Measurements from ENCODE around the gene ZSWIM3.

GRCh38 chr20:45835825-45836224, 21.6 kb upstream of the ZSWIM3 start:
- TF ChIP-seq POLR2A (IDR thresholded peaks at IDR 0.05), result no peak
- TF ChIP-seq, protein P1, sequence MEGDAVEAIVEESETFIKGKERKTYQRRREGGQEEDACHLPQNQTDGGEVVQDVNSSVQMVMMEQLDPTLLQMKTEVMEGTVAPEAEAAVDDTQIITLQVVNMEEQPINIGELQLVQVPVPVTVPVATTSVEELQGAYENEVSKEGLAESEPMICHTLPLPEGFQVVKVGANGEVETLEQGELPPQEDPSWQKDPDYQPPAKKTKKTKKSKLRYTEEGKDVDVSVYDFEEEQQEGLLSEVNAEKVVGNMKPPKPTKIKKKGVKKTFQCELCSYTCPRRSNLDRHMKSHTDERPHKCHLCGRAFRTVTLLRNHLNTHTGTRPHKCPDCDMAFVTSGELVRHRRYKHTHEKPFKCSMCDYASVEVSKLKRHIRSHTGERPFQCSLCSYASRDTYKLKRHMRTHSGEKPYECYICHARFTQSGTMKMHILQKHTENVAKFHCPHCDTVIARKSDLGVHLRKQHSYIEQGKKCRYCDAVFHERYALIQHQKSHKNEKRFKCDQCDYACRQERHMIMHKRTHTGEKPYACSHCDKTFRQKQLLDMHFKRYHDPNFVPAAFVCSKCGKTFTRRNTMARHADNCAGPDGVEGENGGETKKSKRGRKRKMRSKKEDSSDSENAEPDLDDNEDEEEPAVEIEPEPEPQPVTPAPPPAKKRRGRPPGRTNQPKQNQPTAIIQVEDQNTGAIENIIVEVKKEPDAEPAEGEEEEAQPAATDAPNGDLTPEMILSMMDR (IDR thresholded peaks at IDR 0.05), result no peak

Measured in thyroid gland (tissue), 4 donors.